Liver (tissue), 9 donors: Measurements from ENCODE around the gene POLA1. TPM values are rescaled to one million over a fixed set of nuclear protein-coding genes. Genes with fewer than 3 reads are reported as not detected.

Experiments
- DNase-seq: peaks from one replicate; pipeline ENCODE4 v3.0.0-alpha.2; 2017; ENCODE audit warnings: low spot score
- H3K27ac ChIP-seq, 2 donors: one replicate each; pipeline ENCODE4 v1.7.0; 2013; ENCODE audit warnings: inconsistent platforms in 2 of 2, low read length in 2 of 2, control low read depth in 1 of 2, low read depth in 1 of 2, mild to moderate bottlenecking in 1 of 2
- H3K27me3 ChIP-seq, 4 donors: one replicate each; pipeline versions ENCODE4 v1.6.1 to v1.7.0; 2013; ENCODE audit warnings: low read length in 3 of 4, inconsistent platforms in 1 of 4, mild to moderate bottlenecking in 1 of 4, moderate library complexity in 1 of 4; ENCODE audit not compliant: control insufficient read depth in 4 of 4, insufficient read depth in 4 of 4
- H3K36me3 ChIP-seq, 4 donors: one replicate each; pipeline versions ENCODE4 v1.6.1 to v1.7.0; 2013; ENCODE audit warnings: low read length in 3 of 4, mild to moderate bottlenecking in 3 of 4, low read depth in 1 of 4, moderate library complexity in 1 of 4; ENCODE audit not compliant: control insufficient read depth in 4 of 4, insufficient read depth in 3 of 4
- H3K4me1 ChIP-seq, 4 donors: one replicate each; pipeline versions ENCODE4 v1.6.1 to v1.7.0; 2013; ENCODE audit warnings: low read length in 3 of 4, mild to moderate bottlenecking in 3 of 4, moderate library complexity in 1 of 4; ENCODE audit not compliant: control insufficient read depth in 4 of 4, insufficient read depth in 4 of 4
- H3K4me3 ChIP-seq, 3 donors: one replicate each; pipeline versions ENCODE4 v1.6.1 to v1.7.0; 2013; ENCODE audit warnings: low read length in 3 of 3, control low read depth in 1 of 3, low read depth in 1 of 3, mild to moderate bottlenecking in 1 of 3
- H3K9ac ChIP-seq, 2 donors: one replicate each; pipeline ENCODE4 v1.7.0; 2013; ENCODE audit warnings: low read length in 2 of 2, mild to moderate bottlenecking in 2 of 2, moderate library complexity in 2 of 2, control low read depth in 1 of 2, low read depth in 1 of 2
- H3K9me3 ChIP-seq, 4 donors: one replicate each; pipeline versions ENCODE4 v1.6.1 to v1.7.0; 2013; ENCODE audit warnings: low read length in 3 of 4; ENCODE audit not compliant: control insufficient read depth in 4 of 4
- EGR1 ChIP-seq, 2 donors: IDR thresholded peaks; 2 replicates each; pipeline ENCODE4 v1.6.1; 2016 to 2018; ENCODE audit warnings: antibody characterized with exemption in 2 of 2, low read depth in 2 of 2
- FOXA1 ChIP-seq: IDR thresholded peaks from 2 replicates; pipeline ENCODE4 v1.6.1; 2016; ENCODE audit warnings: antibody characterized with exemption
- FOXA2 ChIP-seq: IDR thresholded peaks from 2 replicates; pipeline ENCODE4 v1.6.1; 2016; ENCODE audit warnings: antibody characterized with exemption
- GABPA ChIP-seq, 2 donors: IDR thresholded peaks in 1 of 2; conservative IDR thresholded peaks in 1 of 2; 2 replicates each; pipeline ENCODE4 v1.6.1; 2016; ENCODE audit warnings: antibody characterized with exemption in 2 of 2, mild to moderate bottlenecking in 1 of 2, moderate library complexity in 1 of 2
- HNF4A ChIP-seq, 2 donors: conservative IDR thresholded peaks; 2 replicates each; pipeline ENCODE4 v1.6.1; 2016; ENCODE audit warnings: antibody characterized with exemption in 2 of 2, mild to moderate bottlenecking in 2 of 2
- HNF4G ChIP-seq: IDR thresholded peaks from 2 replicates; pipeline ENCODE4 v1.6.1; 2016; ENCODE audit warnings: antibody characterized with exemption
- JUND ChIP-seq, 2 donors: IDR thresholded peaks; 2 replicates each; pipeline ENCODE4 v1.6.1; 2016; ENCODE audit warnings: antibody characterized with exemption in 2 of 2
- NR2F2 ChIP-seq: IDR thresholded peaks from 2 replicates; pipeline ENCODE4 v1.6.1; 2016; ENCODE audit warnings: antibody characterized with exemption
- RAD21 ChIP-seq, 2 donors: IDR thresholded peaks; 2 replicates each; pipeline ENCODE4 v1.6.1; 2016; ENCODE audit warnings: antibody characterized with exemption in 2 of 2, mild to moderate bottlenecking in 2 of 2
- RXRA ChIP-seq, 2 donors: IDR thresholded peaks; 2 replicates each; pipeline ENCODE4 v1.6.1; 2017 to 2018; ENCODE audit warnings: antibody characterized with exemption in 2 of 2, mild to moderate bottlenecking in 1 of 2
- SP1 ChIP-seq: IDR thresholded peaks from 2 replicates; pipeline ENCODE4 v1.6.1; 2018; ENCODE audit warnings: antibody characterized with exemption, mild to moderate bottlenecking
- WGBS: extraction: QIAGEN DNeasy Blood & Tissue Kit; methylation state at CpG from one replicate; pipeline ENCODE4 v1.1.7; 2013; 5-methylcytosine and 5-hydroxymethylcytosine counted together
- polyA plus RNA-seq, 2 donors: library from polyadenylated mRNA; stranded (reverse) in 1 of 2; unstranded in 1 of 2; fragments of 200-250 nt in 1 of 2; fragments of >200 nt in 1 of 2; fragmentation: Nextera tagmentation in 1 of 2; extraction: Ambion mirVana in 1 of 2; gene quantifications; one replicate each; pipeline versions ENCODE4 v1.2.1 to v1.2.3, GENCODE V29; 2013 to 2015
- total RNA-seq, 2 donors: library from RNA; depleted of rRNA; stranded (reverse); fragments of >200 nt; gene quantifications; one replicate each; pipeline ENCODE4 v1.2.3, GENCODE V29; 2014
- TF ChIP-seq, protein P1 (sequence below): fragments of 150-350 bp; IDR thresholded peaks from 2 replicates; pipeline ENCODE4 v1.5.1; 2017; ENCODE audit warnings: improper control_type of control experiment, low read depth, low read length; ENCODE audit not compliant: missing input control
- TF ChIP-seq, protein P2 (sequence below): IDR thresholded peaks from 2 replicates; pipeline ENCODE4 v1.6.1; 2016; ENCODE audit warnings: antibody characterized with exemption
- TF ChIP-seq, protein P3 (sequence below): IDR thresholded peaks from 2 replicates; pipeline ENCODE4 v1.6.1; 2016; ENCODE audit warnings: antibody characterized with exemption
- TF ChIP-seq, protein P4 (sequence below): IDR thresholded peaks from 2 replicates; pipeline ENCODE4 v1.6.1; 2016; ENCODE audit warnings: antibody characterized with exemption
- TF ChIP-seq, protein P5 (sequence below): IDR thresholded peaks from 2 replicates; pipeline ENCODE4 v1.6.1; 2016; ENCODE audit warnings: antibody characterized with exemption, mild to moderate bottlenecking
- donor health status: healthy.
- donor health status: healthy.
- donor health status: healthy.
- donor health status: healthy.
- donor health status: healthy.

The POLA1 gene
- total and polyA plus RNA-seq, 4 donors = 0.93 to 12.7 (median 4.3) TPM

DNA sequence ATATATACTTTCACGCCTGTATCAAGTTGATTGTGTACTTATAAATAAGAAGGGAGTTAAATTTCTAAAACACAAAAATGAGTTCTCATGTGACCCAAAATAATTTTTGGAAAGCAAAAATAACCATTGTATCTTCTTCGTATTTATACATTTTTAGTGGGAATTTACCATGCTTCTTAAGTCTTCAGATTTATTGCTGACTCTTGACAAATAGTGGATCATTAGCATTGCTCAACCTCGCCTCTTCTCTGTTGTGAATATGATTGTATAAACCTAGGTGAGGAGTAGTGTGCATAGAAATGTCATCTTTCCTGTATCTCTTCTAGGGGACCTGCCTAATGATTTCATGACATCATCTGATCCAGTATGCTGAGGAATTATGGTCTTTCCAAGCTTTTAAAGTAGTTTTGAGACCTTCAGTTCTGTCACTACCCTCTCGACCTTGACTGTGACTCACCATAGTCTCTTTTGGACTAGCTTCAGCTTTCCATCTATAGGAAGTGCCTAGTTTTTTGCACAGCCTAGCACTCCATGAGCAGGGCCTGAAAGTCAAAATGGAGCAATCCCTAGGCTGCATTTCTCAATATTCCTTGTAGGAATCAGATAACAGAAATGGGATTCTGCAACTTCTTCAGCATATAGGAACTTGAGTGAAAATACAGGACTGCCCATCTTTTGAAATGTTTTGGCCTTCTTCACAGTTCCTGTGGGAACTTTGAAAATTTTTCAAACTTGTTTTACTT is 164.5 kb downstream of the POLA1 start (continued):
- TF ChIP-seq HNF4A (conservative IDR thresholded peaks at IDR 0.05) = no peak
- no peak for TF ChIP-seq JUND (IDR thresholded peaks at IDR 0.05)
- TF ChIP-seq NR2F2 = no peak
- TF ChIP-seq FOXA2 = no peak
- TF ChIP-seq, protein P1, sequence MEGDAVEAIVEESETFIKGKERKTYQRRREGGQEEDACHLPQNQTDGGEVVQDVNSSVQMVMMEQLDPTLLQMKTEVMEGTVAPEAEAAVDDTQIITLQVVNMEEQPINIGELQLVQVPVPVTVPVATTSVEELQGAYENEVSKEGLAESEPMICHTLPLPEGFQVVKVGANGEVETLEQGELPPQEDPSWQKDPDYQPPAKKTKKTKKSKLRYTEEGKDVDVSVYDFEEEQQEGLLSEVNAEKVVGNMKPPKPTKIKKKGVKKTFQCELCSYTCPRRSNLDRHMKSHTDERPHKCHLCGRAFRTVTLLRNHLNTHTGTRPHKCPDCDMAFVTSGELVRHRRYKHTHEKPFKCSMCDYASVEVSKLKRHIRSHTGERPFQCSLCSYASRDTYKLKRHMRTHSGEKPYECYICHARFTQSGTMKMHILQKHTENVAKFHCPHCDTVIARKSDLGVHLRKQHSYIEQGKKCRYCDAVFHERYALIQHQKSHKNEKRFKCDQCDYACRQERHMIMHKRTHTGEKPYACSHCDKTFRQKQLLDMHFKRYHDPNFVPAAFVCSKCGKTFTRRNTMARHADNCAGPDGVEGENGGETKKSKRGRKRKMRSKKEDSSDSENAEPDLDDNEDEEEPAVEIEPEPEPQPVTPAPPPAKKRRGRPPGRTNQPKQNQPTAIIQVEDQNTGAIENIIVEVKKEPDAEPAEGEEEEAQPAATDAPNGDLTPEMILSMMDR = no peak

DNA sequence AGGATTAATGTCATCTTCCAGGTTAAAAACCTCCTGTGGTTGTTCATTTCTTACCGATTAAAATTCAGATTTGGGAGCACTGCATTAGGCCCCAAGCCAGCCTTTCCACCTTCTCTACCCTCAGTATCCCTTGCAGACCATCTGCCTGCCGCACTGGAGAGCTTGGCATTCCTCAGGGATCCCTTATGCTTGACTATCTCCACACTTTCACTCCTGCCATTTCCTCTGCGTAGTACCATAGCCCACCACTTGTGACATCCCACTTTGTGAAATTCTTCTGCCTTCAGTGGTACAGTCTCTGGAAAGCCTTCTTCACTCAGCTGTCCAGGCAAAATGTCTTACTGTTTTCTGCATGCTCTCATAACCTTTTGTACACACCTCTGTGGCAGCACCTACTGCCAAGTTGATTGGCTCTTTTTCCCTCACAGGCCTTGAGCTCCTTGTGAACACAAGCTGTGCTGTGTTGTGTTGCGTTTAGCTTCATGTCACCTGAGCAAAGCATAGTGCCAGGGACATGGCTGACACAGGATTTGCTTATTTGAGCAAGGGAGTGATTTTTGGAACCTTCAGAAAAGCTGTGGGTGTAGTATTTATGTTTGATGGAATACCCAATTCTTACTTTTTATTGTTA is 165.6 kb downstream of the POLA1 start:
- 97% methylated on average over 4 of the region's 4 CpGs for WGBS
- Histone ChIP-seq H3K4me1 (no peaks in the 10 kb centered on the region), H3K36me3 (no peaks in the 10 kb centered on the region), H3K9me3 (no peaks in the 10 kb centered on the region), H3K27ac (no peak overlapping the region), H3K27me3 (no peaks in the 10 kb centered on the region), H3K9ac (no peak overlapping the region), H3K4me3 (no peak overlapping the region)
- TF ChIP-seq GABPA (IDR thresholded peaks at IDR 0.05 in 1 of 2, conservative IDR thresholded peaks at IDR 0.05 in 1 of 2) (no peak), FOXA1 (no peak), SP1 (no peak), FOXA2 (no peak), RAD21 (IDR thresholded peaks at IDR 0.05) (no peak), EGR1 (IDR thresholded peaks at IDR 0.05; ENCODE audit: low read depth in 2 of 2) (no peak), HNF4A (conservative IDR thresholded peaks at IDR 0.05) (no peak), JUND (IDR thresholded peaks at IDR 0.05) (no peak), NR2F2 (no peak), HNF4G (no peak), RXRA (IDR thresholded peaks at IDR 0.05) (no peak)
- TF ChIP-seq, protein P2, sequence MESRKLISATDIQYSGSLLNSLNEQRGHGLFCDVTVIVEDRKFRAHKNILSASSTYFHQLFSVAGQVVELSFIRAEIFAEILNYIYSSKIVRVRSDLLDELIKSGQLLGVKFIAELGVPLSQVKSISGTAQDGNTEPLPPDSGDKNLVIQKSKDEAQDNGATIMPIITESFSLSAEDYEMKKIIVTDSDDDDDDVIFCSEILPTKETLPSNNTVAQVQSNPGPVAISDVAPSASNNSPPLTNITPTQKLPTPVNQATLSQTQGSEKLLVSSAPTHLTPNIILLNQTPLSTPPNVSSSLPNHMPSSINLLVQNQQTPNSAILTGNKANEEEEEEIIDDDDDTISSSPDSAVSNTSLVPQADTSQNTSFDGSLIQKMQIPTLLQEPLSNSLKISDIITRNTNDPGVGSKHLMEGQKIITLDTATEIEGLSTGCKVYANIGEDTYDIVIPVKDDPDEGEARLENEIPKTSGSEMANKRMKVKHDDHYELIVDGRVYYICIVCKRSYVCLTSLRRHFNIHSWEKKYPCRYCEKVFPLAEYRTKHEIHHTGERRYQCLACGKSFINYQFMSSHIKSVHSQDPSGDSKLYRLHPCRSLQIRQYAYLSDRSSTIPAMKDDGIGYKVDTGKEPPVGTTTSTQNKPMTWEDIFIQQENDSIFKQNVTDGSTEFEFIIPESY = no peak
- TF ChIP-seq, protein P3, sequence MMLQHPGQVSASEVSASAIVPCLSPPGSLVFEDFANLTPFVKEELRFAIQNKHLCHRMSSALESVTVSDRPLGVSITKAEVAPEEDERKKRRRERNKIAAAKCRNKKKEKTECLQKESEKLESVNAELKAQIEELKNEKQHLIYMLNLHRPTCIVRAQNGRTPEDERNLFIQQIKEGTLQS = no peak
- TF ChIP-seq, protein P4, sequence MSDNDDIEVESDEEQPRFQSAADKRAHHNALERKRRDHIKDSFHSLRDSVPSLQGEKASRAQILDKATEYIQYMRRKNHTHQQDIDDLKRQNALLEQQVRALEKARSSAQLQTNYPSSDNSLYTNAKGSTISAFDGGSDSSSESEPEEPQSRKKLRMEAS = no peak
- TF ChIP-seq, protein P1 = no peak
- TF ChIP-seq, protein P5, sequence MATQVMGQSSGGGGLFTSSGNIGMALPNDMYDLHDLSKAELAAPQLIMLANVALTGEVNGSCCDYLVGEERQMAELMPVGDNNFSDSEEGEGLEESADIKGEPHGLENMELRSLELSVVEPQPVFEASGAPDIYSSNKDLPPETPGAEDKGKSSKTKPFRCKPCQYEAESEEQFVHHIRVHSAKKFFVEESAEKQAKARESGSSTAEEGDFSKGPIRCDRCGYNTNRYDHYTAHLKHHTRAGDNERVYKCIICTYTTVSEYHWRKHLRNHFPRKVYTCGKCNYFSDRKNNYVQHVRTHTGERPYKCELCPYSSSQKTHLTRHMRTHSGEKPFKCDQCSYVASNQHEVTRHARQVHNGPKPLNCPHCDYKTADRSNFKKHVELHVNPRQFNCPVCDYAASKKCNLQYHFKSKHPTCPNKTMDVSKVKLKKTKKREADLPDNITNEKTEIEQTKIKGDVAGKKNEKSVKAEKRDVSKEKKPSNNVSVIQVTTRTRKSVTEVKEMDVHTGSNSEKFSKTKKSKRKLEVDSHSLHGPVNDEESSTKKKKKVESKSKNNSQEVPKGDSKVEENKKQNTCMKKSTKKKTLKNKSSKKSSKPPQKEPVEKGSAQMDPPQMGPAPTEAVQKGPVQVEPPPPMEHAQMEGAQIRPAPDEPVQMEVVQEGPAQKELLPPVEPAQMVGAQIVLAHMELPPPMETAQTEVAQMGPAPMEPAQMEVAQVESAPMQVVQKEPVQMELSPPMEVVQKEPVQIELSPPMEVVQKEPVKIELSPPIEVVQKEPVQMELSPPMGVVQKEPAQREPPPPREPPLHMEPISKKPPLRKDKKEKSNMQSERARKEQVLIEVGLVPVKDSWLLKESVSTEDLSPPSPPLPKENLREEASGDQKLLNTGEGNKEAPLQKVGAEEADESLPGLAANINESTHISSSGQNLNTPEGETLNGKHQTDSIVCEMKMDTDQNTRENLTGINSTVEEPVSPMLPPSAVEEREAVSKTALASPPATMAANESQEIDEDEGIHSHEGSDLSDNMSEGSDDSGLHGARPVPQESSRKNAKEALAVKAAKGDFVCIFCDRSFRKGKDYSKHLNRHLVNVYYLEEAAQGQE = no peak
- DNase-seq = no peak
